A549 (cell line): Measurements from ENCODE around the gene BEAN1. TPM values are rescaled to one million over a fixed set of nuclear protein-coding genes. Genes with fewer than 3 reads are reported as not detected.

Source experiments
- ATAC-seq, 2 experiments: fragments of 200-7000 bp in 1 of 2; fragments of >200 bp in 1 of 2; cut with Nextera tagmentation in 1 of 2; cut with Tn5 transposase in 1 of 2; 3 replicates each; pipeline versions ENCODE4 v1.8.0 to v1.9.1; 2018 to 2020; ENCODE audit warnings: mild to moderate bottlenecking in 1 of 2, moderate library complexity in 1 of 2
- CTCF ChIA-PET: fragments of 300-600 bp; sonication (Branson Sonifier 250); formaldehyde crosslinking; extraction: SDS; loops from one replicate; lab custom pipeline; 2021; ENCODE audit warnings: antibody characterized with exemption, inconsistent platforms; lab: Yijun Ruan, JAX
- POLR2A ChIA-PET: fragments of 350-600 bp; formaldehyde crosslinking; extraction: SDS; loops from one replicate; lab custom pipeline; 2021; ENCODE audit warnings: antibody characterized with exemption, inconsistent platforms; lab: Yijun Ruan, JAX
- DNase-seq, 2 experiments: peaks; one replicate each; pipeline versions ENCODE4 v3.0.0 to v3.0.0-alpha.2; 2011 to 2016; ENCODE audit warnings: low read depth in 1 of 2, low spot score in 1 of 2
- FAIRE-seq: peaks from 2 replicates; lab custom pipeline; 2011; peaks lifted over from hg19 to GRCh38; lab: Jason Lieb, UNC
- H3K27ac ChIP-seq, 2 experiments: fragments of >200 bp; sonication (Bioruptor Twin); formaldehyde crosslinking; 3 replicates each; pipeline ENCODE4 v1.5.1; 2016 to 2017
- H3K4me1 ChIP-seq: fragments of >200 bp; sonication (Bioruptor Twin); formaldehyde crosslinking; 3 replicates; pipeline ENCODE4 v1.6.1; 2016
- H3K4me2 ChIP-seq: fragments of >200 bp; sonication (Bioruptor Twin); formaldehyde crosslinking; 3 replicates; pipeline ENCODE4 v1.6.1; 2016
- H3K4me3 ChIP-seq: fragments of >200 bp; sonication (Bioruptor Twin); formaldehyde crosslinking; 3 replicates; pipeline ENCODE4 v1.5.1; 2016
- H3K9me3 ChIP-seq: fragments of >200 bp; sonication (Bioruptor Twin); formaldehyde crosslinking; 3 replicates; pipeline ENCODE4 v1.6.1; 2016
- CBX2 ChIP-seq: fragments of 200-600 bp; sonication (generic); IDR thresholded peaks from 2 replicates; pipeline ENCODE4 v1.6.1; 2016; ENCODE audit warnings: low read depth, mild to moderate bottlenecking, borderline replicate concordance
- CBX8 ChIP-seq: fragments of 200-600 bp; sonication (generic); IDR thresholded peaks from 2 replicates; pipeline ENCODE4 v1.6.1; 2016
- CHD4 ChIP-seq: fragments of 200-600 bp; sonication (generic); IDR thresholded peaks from 2 replicates; pipeline ENCODE4 v1.6.1; 2016; ENCODE audit warnings: antibody characterized with exemption, mild to moderate bottlenecking, borderline replicate concordance
- CTCF ChIP-seq: fragments of >200 bp; sonication (Bioruptor Twin); formaldehyde crosslinking; IDR thresholded peaks from 3 replicates; pipeline ENCODE4 v1.5.1; 2016
- EHMT2 ChIP-seq: fragments of 200-600 bp; sonication (generic); IDR thresholded peaks from 2 replicates; pipeline ENCODE4 v1.6.1; 2016; ENCODE audit warnings: antibody characterized with exemption, low read depth, mild to moderate bottlenecking, moderate library complexity
- EP300 ChIP-seq, 2 experiments: fragments of >200 bp; sonication (Bioruptor Twin); formaldehyde crosslinking; IDR thresholded peaks; 2 replicates in 1 of 2; 3 replicates in 1 of 2; pipeline ENCODE4 v1.6.1; 2016 to 2017
- ESRRA ChIP-seq: fragments of 150-350 bp; IDR thresholded peaks from 2 replicates; pipeline ENCODE4 v1.6.1; 2014; ENCODE audit warnings: mild to moderate bottlenecking, low read length, borderline replicate concordance
- FOSB ChIP-seq: fragments of 250-450 bp; sonication (Bioruptor Pico); IDR thresholded peaks from 2 replicates; pipeline ENCODE4 v1.5.0; 2020; ENCODE audit warnings: mild to moderate bottlenecking, moderate library complexity
- FOSL2 ChIP-seq, 2 experiments: fragments of 450-650 bp in 1 of 2; fragments of >200 bp in 1 of 2; sonication (Bioruptor Twin) in 1 of 2; formaldehyde crosslinking; IDR thresholded peaks; 2 replicates each; pipeline versions ENCODE4 v1.5.0 to v1.6.1; 2016 to 2020; ENCODE audit warnings: mild to moderate bottlenecking in 1 of 2, moderate library complexity in 1 of 2
- FOXS1 ChIP-seq: fragments of 250-450 bp; sonication (Bioruptor Pico); IDR thresholded peaks from 2 replicates; pipeline ENCODE4 v1.5.0; 2020; ENCODE audit warnings: mild to moderate bottlenecking, moderate library complexity
- HDAC2 ChIP-seq: fragments of 200-600 bp; sonication (generic); IDR thresholded peaks from 2 replicates; pipeline ENCODE4 v1.6.1; 2016
- HOXB13 ChIP-seq: fragments of 250-450 bp; sonication (Bioruptor Pico); IDR thresholded peaks from 2 replicates; pipeline ENCODE4 v1.5.0; 2020; ENCODE audit warnings: low read depth, mild to moderate bottlenecking, moderate library complexity
- KDM1A ChIP-seq: fragments of 200-600 bp; sonication (generic); IDR thresholded peaks from 2 replicates; pipeline ENCODE4 v1.6.1; 2016; ENCODE audit warnings: low read depth, mild to moderate bottlenecking
- MAFK ChIP-seq: fragments of 450-650 bp; IDR thresholded peaks from 2 replicates; pipeline ENCODE4 v1.6.1; 2014; ENCODE audit not compliant: partially characterized antibody
- NFE2L2 ChIP-seq: fragments of 150-350 bp; conservative IDR thresholded peaks from 2 replicates; pipeline ENCODE4 v1.6.1; 2014; ENCODE audit warnings: low read length
- PBX3 ChIP-seq: IDR thresholded peaks from 2 replicates; pipeline ENCODE4 v1.6.1; 2012
- RARB ChIP-seq: fragments of 250-450 bp; sonication (Bioruptor Pico); IDR thresholded peaks from 2 replicates; pipeline ENCODE4 v1.8.0; 2021; ENCODE audit warnings: mild to moderate bottlenecking, moderate library complexity
- RFX5 ChIP-seq: fragments of 450-650 bp; IDR thresholded peaks from 2 replicates; pipeline ENCODE4 v1.7.1; 2014; ENCODE audit warnings: antibody characterized with exemption, mild to moderate bottlenecking, moderate library complexity
- RNF2 ChIP-seq: fragments of 200-600 bp; sonication (generic); IDR thresholded peaks from 2 replicates; pipeline ENCODE4 v1.6.1; 2016; ENCODE audit warnings: low read depth, mild to moderate bottlenecking, antibody characterized with exemption, moderate library complexity, borderline replicate concordance
- ZNF302 ChIP-seq: fragments of 250-450 bp; sonication (Bioruptor Pico); IDR thresholded peaks from 2 replicates; pipeline ENCODE4 v1.9.0; 2021; ENCODE audit warnings: inconsistent platforms, mild to moderate bottlenecking, moderate library complexity
- ZSCAN20 ChIP-seq: fragments of 250-450 bp; sonication (Bioruptor Pico); IDR thresholded peaks from 2 replicates; pipeline ENCODE4 v1.8.0; 2022; ENCODE audit warnings: mild to moderate bottlenecking, moderate library complexity
- WGBS: methylation state at CpG from one replicate; pipeline ENCODE4 v1.1.6; 2017; ENCODE audit errors: missing lambda C conversion rate; 5-methylcytosine and 5-hydroxymethylcytosine counted together
- polyA plus RNA-seq, 4 experiments: library from polyadenylated mRNA; depleted of rRNA in 3 of 4; stranded (reverse); fragments of >200 nt; fragmentation: RNase III in 1 of 4; extraction: RNeasy Plus Mini Kit Qiagen cat#74134 plus additional on column Dnase treatment in 1 of 4; gene quantifications; 2 replicates in 3 of 4; 3 replicates in 1 of 4; pipeline ENCODE4 v1.2.3, GENCODE V29; 2011 to 2017
- TF ChIP-seq, protein P1 (sequence below): fragments of 450-650 bp; IDR thresholded peaks from 2 replicates; pipeline ENCODE4 v1.6.1; 2014; ENCODE audit warnings: antibody characterized with exemption

BEAN1 gene
- polyA plus RNA-seq, 2 of the 4 experiments (the other 2 are of a cell fraction): 0.98 to 1.7 TPM

DNA sequence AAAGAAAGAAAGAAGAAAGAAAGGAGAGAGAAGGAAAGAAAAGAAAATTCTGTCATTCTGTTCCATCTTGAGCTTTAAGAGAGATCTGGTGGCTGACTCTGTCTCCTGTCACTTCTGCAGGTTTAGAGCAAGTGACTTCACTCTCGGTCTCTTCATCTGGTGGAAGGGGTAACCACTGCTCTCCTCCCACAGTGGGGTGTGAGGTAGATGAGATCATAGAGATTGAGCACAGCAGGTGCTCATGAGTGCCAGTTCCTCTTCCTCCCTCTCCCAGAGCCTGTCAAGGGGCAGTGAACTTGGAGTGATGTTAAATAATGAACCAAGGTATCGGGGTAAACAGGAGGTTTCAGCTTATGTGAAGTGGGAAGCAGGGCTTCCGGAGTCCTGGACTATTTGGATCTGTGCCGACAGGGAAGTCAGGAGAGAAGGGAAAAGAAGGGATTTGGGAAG lies 47.7 kb downstream of the BEAN1 start (continued):
- TF ChIP-seq CTCF (no peak), HDAC2 (no peak), ZNF302 (CRISPR knock-in tag) (no peak), CHD4 (no peak), KDM1A (no peak), ZSCAN20 (CRISPR knock-in tag) (no peak), EHMT2 (no peak), RFX5 (no peak)

GRCh38 chr16:66475232-66475631 lies 48.1 kb downstream of the BEAN1 start:
- WGBS: 88% methylated on average over 2 of the region's 2 CpGs
- H3K4me3 ChIP-seq: no peak overlapping the region
- H3K27ac ChIP-seq: peak overlapping the region in 1 of 2 experiments; percentile 32; a peak in 2 of 6 replicates
- DNase-seq: no peak
- no peak for ATAC-seq
- H3K4me1 ChIP-seq: peaks cover 18% of the 10 kb centered on the region
- no peaks in the 10 kb centered on the region for H3K9me3 ChIP-seq
- no peak for TF ChIP-seq ESRRA
- TF ChIP-seq NFE2L2: no peak
- TF ChIP-seq CBX2: no peak
- no peak for TF ChIP-seq EP300 (IDR thresholded peaks at IDR 0.05)
- TF ChIP-seq PBX3: no peak
- ChIA-PET POLR2A (interaction anchor here (1.0 kb wide), 1 partner anchor 69 kb away, joined by 3 read pairs; no protein-coding TSS in a partner anchor), CTCF (interaction anchor here (0.8 to 15.7 kb wide), 9 partner anchors 12 to 118 kb away, joined by 3 to 185 read pairs (median 7); no protein-coding TSS in a partner anchor)
- FAIRE-seq: no peak
- no peak overlapping the region for H3K4me2 ChIP-seq

GRCh38 chr16:66476328-66477027 lies 49.4 kb downstream of the BEAN1 start:
- DNase-seq (peak; percentile 25 to 28), FAIRE-seq (no peak), ATAC-seq (peak in 1 of 2 experiments; percentile 65; a peak in 3 of 6 replicates)
- H3K9me3 ChIP-seq: no peaks in the 10 kb centered on the region
- WGBS: 34% methylated on average over 7 of the region's 8 CpGs
- H3K27ac ChIP-seq: peak overlapping the region; percentile 5 to 55; a peak in 3 of 6 replicates
- no peak overlapping the region for H3K4me2 ChIP-seq
- H3K4me1 ChIP-seq: peaks cover 18% of the 10 kb centered on the region
- TF ChIP-seq RFX5: no peak
- TF ChIP-seq CBX8: no peak
- TF ChIP-seq, protein P1, sequence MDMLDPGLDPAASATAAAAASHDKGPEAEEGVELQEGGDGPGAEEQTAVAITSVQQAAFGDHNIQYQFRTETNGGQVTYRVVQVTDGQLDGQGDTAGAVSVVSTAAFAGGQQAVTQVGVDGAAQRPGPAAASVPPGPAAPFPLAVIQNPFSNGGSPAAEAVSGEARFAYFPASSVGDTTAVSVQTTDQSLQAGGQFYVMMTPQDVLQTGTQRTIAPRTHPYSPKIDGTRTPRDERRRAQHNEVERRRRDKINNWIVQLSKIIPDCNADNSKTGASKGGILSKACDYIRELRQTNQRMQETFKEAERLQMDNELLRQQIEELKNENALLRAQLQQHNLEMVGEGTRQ: no peak
- TF ChIP-seq FOSL2 (IDR thresholded peaks at IDR 0.05): no peak
- TF ChIP-seq FOSL2 (CRISPR knock-in tag; IDR thresholded peaks at IDR 0.05): no peak
- no peak for TF ChIP-seq EHMT2
- TF ChIP-seq NFE2L2: no peak
- no peak for TF ChIP-seq HDAC2
- TF ChIP-seq RARB (CRISPR knock-in tag): no peak
- no peak for TF ChIP-seq FOSB (CRISPR knock-in tag)
- TF ChIP-seq HOXB13 (CRISPR knock-in tag): no peak
- TF ChIP-seq RNF2: no peak
- no peak for TF ChIP-seq FOXS1 (CRISPR knock-in tag)
- no peak for TF ChIP-seq MAFK
- TF ChIP-seq, all 56 proteins: peak for 0
- no peak overlapping the region for H3K4me3 ChIP-seq
- ChIA-PET POLR2A (interaction anchor here (1.0 kb wide), 1 partner anchor 70 kb away, joined by 3 read pairs; no protein-coding TSS in a partner anchor), CTCF (interaction anchor here (0.5 to 15.7 kb wide), 14 partner anchors 9 to 1290 kb away, joined by 3 to 185 read pairs (median 4); no protein-coding TSS in a partner anchor)
